ENCODE results near the gene C2orf81.
"Not testable (repeated sequence)": the region's sequence is repeated elsewhere in the genome, so short reads cannot be mapped to it uniquely, and the experiment has no call there.

Gene C2orf81

GRCh38 chr2:74448771-74449170 is 27.4 kb upstream of the C2orf81 start:
- Histone ChIP-seq H3K9ac (ENCODE audit: low read length) (no peak overlapping the region), H3K9me2 (ENCODE audit: low read depth, low read length) (no peaks in the 10 kb centered on the region), H3K4me3 (ENCODE audit: low read depth, low read length, poor library complexity, severe bottlenecking) (no peak overlapping the region), H2AFZ (ENCODE audit: low read length) (no peak overlapping the region), H3K36me3 (ENCODE audit: insufficient read depth, low read length) (no peaks in the 10 kb centered on the region), H3K27ac (ENCODE audit: low read depth, low read length, poor library complexity, severe bottlenecking) (no peak overlapping the region), H3K4me2 (ENCODE audit: low read length) (no peak overlapping the region), H3K9me3 (ENCODE audit: low read length) (no peaks in the 10 kb centered on the region), H3F3A (ENCODE audit: insufficient read depth, low read length) (no peaks in the 10 kb centered on the region), H3K4me1 (ENCODE audit: insufficient read depth, low read length, severe bottlenecking) (peaks cover 17% of the 10 kb centered on the region), H3K27me3 (ENCODE audit: insufficient read depth, low read length) (0 out of 2 replicates have a peak, but pooled peaks cover 4% of the 10 kb centered on the region), H4K20me1 (ENCODE audit: insufficient read depth, low read length) (no peaks in the 10 kb centered on the region), H3K79me2 (ENCODE audit: insufficient read depth, low read length) (no peaks in the 10 kb centered on the region)
- TF ChIP-seq EZH2 (IDR thresholded peaks at IDR 0.05; ENCODE audit: borderline replicate concordance, low read length), result no peak
- no peak for TF ChIP-seq CTCF (IDR thresholded peaks at IDR 0.05; ENCODE audit: low read length)

GRCh38 chr2:74447230-74447999 is 26.0 kb upstream of the C2orf81 start:
- Histone ChIP-seq H3K36me3 (ENCODE audit: insufficient read depth, low read length) (no peaks in the 10 kb centered on the region), H3K4me3 (ENCODE audit: low read depth, low read length, poor library complexity, severe bottlenecking) (no peak overlapping the region), H3K9ac (ENCODE audit: low read length) (no peak overlapping the region), H3K9me3 (ENCODE audit: low read length) (no peaks in the 10 kb centered on the region), H4K20me1 (ENCODE audit: insufficient read depth, low read length) (no peaks in the 10 kb centered on the region), H3K4me1 (ENCODE audit: insufficient read depth, low read length, severe bottlenecking) (peaks cover 11% of the 10 kb centered on the region), H3K27me3 (ENCODE audit: insufficient read depth, low read length) (0 out of 2 replicates have a peak, but pooled peaks cover 4% of the 10 kb centered on the region), H3K79me2 (ENCODE audit: insufficient read depth, low read length) (no peaks in the 10 kb centered on the region), H2AFZ (ENCODE audit: low read length) (no peak overlapping the region), H3F3A (ENCODE audit: insufficient read depth, low read length) (no peaks in the 10 kb centered on the region), H3K4me2 (ENCODE audit: low read length) (no peak overlapping the region), H3K9me2 (ENCODE audit: low read depth, low read length) (no peaks in the 10 kb centered on the region), H3K27ac (ENCODE audit: low read depth, low read length, poor library complexity, severe bottlenecking) (no peak overlapping the region)
- TF ChIP-seq EZH2 (IDR thresholded peaks at IDR 0.05; ENCODE audit: borderline replicate concordance, low read length), result no peak
- TF ChIP-seq CTCF (IDR thresholded peaks at IDR 0.05; ENCODE audit: low read length), result no peak

- Histone ChIP-seq H2AFZ (ENCODE audit: low read length) (no peak overlapping the region), H3K4me2 (ENCODE audit: low read length) (no peak overlapping the region)
These were observed 23.3 kb upstream of the C2orf81 start for GRCh38 chr2:74444498-74445318.

GRCh38 chr2:74442483-74443297 is 21.3 kb upstream of the C2orf81 start:
- peaks cover 25% of the 10 kb centered on the region for H3K4me1 ChIP-seq (ENCODE audit: insufficient read depth, low read length, severe bottlenecking)
- not testable (repeated sequence) for H3K4me3 ChIP-seq (ENCODE audit: low read depth, low read length, poor library complexity, severe bottlenecking); H3F3A ChIP-seq (ENCODE audit: insufficient read depth, low read length); H3K9me2 ChIP-seq (ENCODE audit: low read depth, low read length); H3K36me3 ChIP-seq (ENCODE audit: insufficient read depth, low read length); H3K9ac ChIP-seq (ENCODE audit: low read length); H3K9me3 ChIP-seq (ENCODE audit: low read length); H4K20me1 ChIP-seq (ENCODE audit: insufficient read depth, low read length); H3K79me2 ChIP-seq (ENCODE audit: insufficient read depth, low read length); H2AFZ ChIP-seq (ENCODE audit: low read length); H3K27ac ChIP-seq (ENCODE audit: low read depth, low read length, poor library complexity, severe bottlenecking)
- H3K27me3 ChIP-seq (ENCODE audit: insufficient read depth, low read length), result peaks cover 12% of the 10 kb centered on the region; the same call in 1 of the 2 replicates
- peak overlapping the region; percentile 43 for H3K4me2 ChIP-seq (ENCODE audit: low read length)

More at GRCh38 chr2:74444498-74445318, 23.3 kb upstream of the C2orf81 start:
- Histone ChIP-seq H3K27me3 (ENCODE audit: insufficient read depth, low read length) (peaks cover 12% of the 10 kb centered on the region; the same call in 1 of the 2 replicates), H3K79me2 (ENCODE audit: insufficient read depth, low read length) (no peaks in the 10 kb centered on the region), H3K4me1 (ENCODE audit: insufficient read depth, low read length, severe bottlenecking) (peaks cover 25% of the 10 kb centered on the region), H3K36me3 (ENCODE audit: insufficient read depth, low read length) (no peaks in the 10 kb centered on the region), H3K4me3 (ENCODE audit: low read depth, low read length, poor library complexity, severe bottlenecking) (no peak overlapping the region), H3F3A (ENCODE audit: insufficient read depth, low read length) (no peaks in the 10 kb centered on the region), H4K20me1 (ENCODE audit: insufficient read depth, low read length) (no peaks in the 10 kb centered on the region), H3K27ac (ENCODE audit: low read depth, low read length, poor library complexity, severe bottlenecking) (no peak overlapping the region), H3K9me3 (ENCODE audit: low read length) (no peaks in the 10 kb centered on the region), H3K9ac (ENCODE audit: low read length) (no peak overlapping the region), H3K9me2 (ENCODE audit: low read depth, low read length) (no peaks in the 10 kb centered on the region)
- no peak for TF ChIP-seq CTCF (IDR thresholded peaks at IDR 0.05; ENCODE audit: low read length)
- TF ChIP-seq EZH2 (IDR thresholded peaks at IDR 0.05; ENCODE audit: borderline replicate concordance, low read length), result no peak
